ENCODE results near the gene PFDN2.
A peak's percentile ranks its signal among the peaks of the same experiment; 100 is the strongest.

PFDN2 gene

DNA sequence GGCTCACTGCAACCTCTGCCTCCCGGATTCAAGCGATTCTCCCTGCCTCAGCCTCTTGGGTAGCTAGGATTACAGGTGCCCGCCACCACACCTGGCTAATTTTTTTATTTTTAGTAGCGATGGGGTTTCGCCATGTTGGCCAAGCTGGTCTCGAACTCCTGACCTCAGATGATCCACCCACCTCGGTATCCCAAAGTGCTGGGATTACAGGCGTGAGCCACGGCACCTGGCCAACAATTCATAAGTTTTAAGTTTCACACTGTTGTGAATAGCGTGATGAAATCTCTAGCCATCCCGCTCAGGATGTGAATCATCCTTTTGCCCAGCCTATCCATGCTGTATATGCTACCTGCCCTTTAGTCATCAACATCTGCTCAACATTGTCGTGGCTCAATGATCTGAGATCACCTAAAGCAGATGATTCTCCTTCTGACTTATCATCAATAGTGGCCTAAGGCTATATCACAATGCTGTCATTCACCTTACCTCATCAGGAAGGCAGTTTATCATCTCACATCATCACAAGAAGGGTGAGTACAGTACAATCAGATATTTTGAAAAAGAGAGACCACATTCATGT is 2.6 kb downstream of the PFDN2 start:
- no peak for DNase-seq (ENCODE audit: insufficient read length)
- FAIRE-seq: no peak
- TF ChIP-seq POLR2A (IDR thresholded peaks at IDR 0.05; ENCODE audit: low read depth, low read length) (no peak), TAF1 (IDR thresholded peaks at IDR 0.05; ENCODE audit: borderline replicate concordance, low read depth, low read length) (no peak), POLR2AphosphoS5 (IDR thresholded peaks at IDR 0.05; ENCODE audit: low read depth, low read length) (no peak)

- FAIRE-seq: no peak
- DNase-seq (ENCODE audit: insufficient read length): no peak
- TF ChIP-seq POLR2A (IDR thresholded peaks at IDR 0.05; ENCODE audit: low read depth, low read length) (no peak), TAF1 (IDR thresholded peaks at IDR 0.05; ENCODE audit: borderline replicate concordance, low read depth, low read length) (no peak)
Observed at GRCh38 chr1:161114556-161114955, 3.3 kb downstream of the PFDN2 start.

DNA sequence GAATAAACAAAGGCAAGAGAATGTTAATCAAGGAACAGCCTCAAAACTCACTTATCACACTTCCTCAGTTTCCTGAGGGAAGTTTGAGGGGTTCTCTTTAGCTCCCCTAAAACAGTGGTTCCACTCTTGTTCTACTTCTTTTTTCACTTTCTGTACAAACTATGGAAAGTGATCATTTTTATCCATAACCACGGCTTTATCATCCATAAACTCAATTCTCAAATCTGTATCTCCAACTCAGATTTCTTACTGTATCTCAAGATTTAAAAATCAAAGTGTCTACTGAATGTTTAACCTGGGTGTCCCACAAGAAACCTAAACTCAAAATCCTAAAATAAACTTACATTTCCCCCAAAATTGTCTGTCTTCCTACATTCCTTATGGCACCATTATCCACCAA is 3.9 kb downstream of the PFDN2 start:
- DNase-seq (ENCODE audit: insufficient read length) (no peak), FAIRE-seq (no peak)
- no peak for TF ChIP-seq POLR2A (IDR thresholded peaks at IDR 0.05; ENCODE audit: low read depth, low read length)

DNA sequence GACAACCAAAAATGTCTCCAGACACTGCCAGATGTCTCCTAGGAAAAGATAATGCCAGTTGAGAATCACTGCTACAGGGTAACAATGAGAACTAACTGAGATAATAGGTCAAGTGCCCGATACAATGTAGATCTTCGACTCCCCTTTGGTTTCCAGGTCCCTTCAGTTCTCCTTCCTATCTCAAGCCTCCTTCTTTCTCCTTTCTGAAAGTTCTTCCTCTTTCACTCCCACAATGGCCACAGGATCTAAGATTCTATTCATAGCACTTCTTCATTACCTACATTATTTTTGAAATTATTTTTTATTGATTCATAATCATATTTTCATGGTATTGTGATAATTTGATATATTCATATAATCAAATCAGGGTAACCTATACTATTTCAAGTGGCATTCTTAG is 6.3 kb downstream of the PFDN2 start:
- FAIRE-seq (no peak), DNase-seq (ENCODE audit: insufficient read length) (no peak)
- TF ChIP-seq POLR2A (IDR thresholded peaks at IDR 0.05; ENCODE audit: low read depth, low read length) (no peak), POLR2AphosphoS5 (IDR thresholded peaks at IDR 0.05; ENCODE audit: low read depth, low read length) (no peak), TAF1 (IDR thresholded peaks at IDR 0.05; ENCODE audit: borderline replicate concordance, low read depth, low read length) (no peak)

- no peak for FAIRE-seq
- no peak for DNase-seq (ENCODE audit: insufficient read length)
- TF ChIP-seq TAF1 (IDR thresholded peaks at IDR 0.05; ENCODE audit: borderline replicate concordance, low read depth, low read length) (no peak), POLR2AphosphoS5 (IDR thresholded peaks at IDR 0.05; ENCODE audit: low read depth, low read length) (no peak), POLR2A (IDR thresholded peaks at IDR 0.05; ENCODE audit: low read depth, low read length) (no peak)
Observed at GRCh38 chr1:161111117-161111516, 6.7 kb downstream of the PFDN2 start.

GRCh38 chr1:161106431-161106830 is 11.4 kb downstream of the PFDN2 start:
- TF ChIP-seq POLR2A (IDR thresholded peaks at IDR 0.05; ENCODE audit: low read depth, low read length) (no peak), POLR2AphosphoS5 (IDR thresholded peaks at IDR 0.05; ENCODE audit: low read depth, low read length) (no peak)
- FAIRE-seq (no peak), DNase-seq (ENCODE audit: insufficient read length) (no peak)

- TF ChIP-seq TAF1 (IDR thresholded peaks at IDR 0.05; ENCODE audit: borderline replicate concordance, low read depth, low read length) (no peak), POLR2A (IDR thresholded peaks at IDR 0.05; ENCODE audit: low read depth, low read length) (no peak), POLR2AphosphoS5 (IDR thresholded peaks at IDR 0.05; ENCODE audit: low read depth, low read length) (no peak)
- no peak for FAIRE-seq
- no peak for DNase-seq (ENCODE audit: insufficient read length)
Observed at GRCh38 chr1:161100556-161100955, 17.3 kb downstream of the PFDN2 start.

DNA sequence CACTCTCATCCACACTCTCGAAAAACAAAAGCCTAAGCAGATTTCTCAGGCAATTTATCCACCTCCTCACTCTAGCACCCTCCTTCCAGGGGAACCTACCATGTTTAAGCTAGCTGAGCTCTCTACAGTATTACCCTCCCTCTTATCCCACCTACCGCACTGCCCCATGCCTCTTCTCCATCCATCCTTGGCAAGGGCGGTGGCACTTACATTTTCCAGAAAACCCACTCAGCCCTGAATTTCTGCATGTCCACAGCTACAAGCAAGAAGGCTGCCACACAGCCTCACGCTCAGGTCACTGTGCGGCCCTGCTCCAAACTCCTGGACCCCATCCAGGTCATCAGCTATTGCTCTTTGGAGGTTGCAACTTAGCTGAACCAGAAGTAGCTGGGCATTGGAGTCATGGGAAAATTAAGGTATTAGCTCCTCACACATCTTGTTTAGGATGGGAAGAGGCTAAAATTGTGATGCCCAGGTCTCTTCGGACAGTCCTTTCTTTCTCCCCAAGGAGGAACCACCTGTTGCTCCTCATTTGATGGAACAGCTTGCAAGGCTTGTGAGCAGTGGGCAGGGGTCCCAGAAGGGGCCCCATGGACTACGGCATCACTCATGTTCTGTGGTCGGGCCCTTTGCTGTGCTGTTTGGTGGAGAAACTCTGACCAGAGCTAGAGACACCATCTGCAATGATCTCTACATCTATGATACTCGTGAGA is 18.6 kb downstream of the PFDN2 start:
- TF ChIP-seq POLR2A (IDR thresholded peaks at IDR 0.05; ENCODE audit: low read depth, low read length): no peak; the same call in 1 of the 2 replicates
- 0 out of 2 replicates have a peak, but pooled peaks have one; percentile 42 for TF ChIP-seq POLR2AphosphoS5 (IDR thresholded peaks at IDR 0.05; ENCODE audit: low read depth, low read length)
- DNase-seq (ENCODE audit: insufficient read length) (no peak), FAIRE-seq (no peak)

GRCh38 chr1:161098210-161099068 is 19.4 kb downstream of the PFDN2 start, which contains the start of gene KLHDC9:
Gene KLHDC9 (plus strand): TSS chr1:161098361. CDS start chr1:161098536, 175 bp downstream.
- TF ChIP-seq TAF1 (IDR thresholded peaks at IDR 0.05; ENCODE audit: borderline replicate concordance, low read depth, low read length): no peak
- TF ChIP-seq POLR2AphosphoS5 (IDR thresholded peaks at IDR 0.05; ENCODE audit: low read depth, low read length): no peak
- no peak for TF ChIP-seq POLR2A (IDR thresholded peaks at IDR 0.05; ENCODE audit: low read depth, low read length)
- DNase-seq (ENCODE audit: insufficient read length) (peak; percentile 96), FAIRE-seq (peak; percentile 95)

- FAIRE-seq (peak; percentile 5), DNase-seq (ENCODE audit: insufficient read length) (no peak)
- TF ChIP-seq POLR2AphosphoS5 (IDR thresholded peaks at IDR 0.05; ENCODE audit: low read depth, low read length) (no peak), TAF1 (IDR thresholded peaks at IDR 0.05; ENCODE audit: borderline replicate concordance, low read depth, low read length) (no peak), POLR2A (IDR thresholded peaks at IDR 0.05; ENCODE audit: low read depth, low read length) (no peak)
Observed at GRCh38 chr1:161096530-161096929, 21.3 kb downstream of the PFDN2 start.

DNA sequence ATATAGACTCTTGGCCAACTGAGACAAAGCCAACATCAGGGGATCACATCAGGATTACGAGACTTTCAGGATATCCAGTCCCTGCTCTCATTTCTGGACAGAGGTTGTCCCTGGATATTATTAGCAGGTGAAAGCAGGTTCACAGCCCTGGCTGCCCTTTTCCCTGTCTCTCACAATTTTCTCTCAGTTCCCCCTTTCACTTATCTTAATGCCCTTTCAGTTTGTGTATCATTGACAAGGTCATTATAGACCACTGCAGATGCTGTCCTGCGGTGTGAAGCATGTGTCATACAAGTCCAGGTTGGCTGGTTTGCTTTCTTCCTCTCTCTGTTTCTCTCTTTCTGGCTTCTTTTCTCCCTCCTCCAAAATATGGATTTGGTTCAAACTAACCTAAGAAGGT is 21.8 kb downstream of the PFDN2 start:
- TF ChIP-seq POLR2AphosphoS5 (IDR thresholded peaks at IDR 0.05; ENCODE audit: low read depth, low read length): no peak
- TF ChIP-seq TAF1 (IDR thresholded peaks at IDR 0.05; ENCODE audit: borderline replicate concordance, low read depth, low read length): no peak
- peak; percentile 65 for FAIRE-seq
- DNase-seq (ENCODE audit: insufficient read length): no peak

DNA sequence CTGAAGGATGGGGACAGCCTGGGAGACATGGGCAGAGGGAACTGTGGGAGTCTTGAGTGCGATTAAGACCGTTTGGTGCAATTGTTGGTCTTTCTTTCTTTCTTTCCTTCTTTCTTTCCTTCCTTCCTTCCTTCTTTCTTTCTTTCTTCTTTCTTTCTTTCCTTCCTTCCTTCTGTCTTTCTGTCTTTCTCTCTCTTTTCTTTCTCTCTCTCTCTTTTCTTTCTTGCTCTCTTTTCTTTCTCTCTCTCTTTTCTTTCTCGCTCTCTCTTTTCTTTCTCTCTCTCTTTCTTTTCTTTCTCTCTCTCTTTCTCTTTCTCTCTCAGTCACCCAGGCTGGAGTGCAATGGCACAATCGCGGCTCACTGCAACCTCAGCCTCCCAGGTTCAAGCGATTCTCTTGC is 22.6 kb downstream of the PFDN2 start:
- no peak for FAIRE-seq
- TF ChIP-seq POLR2A (IDR thresholded peaks at IDR 0.05; ENCODE audit: low read depth, low read length) (no peak), TAF1 (IDR thresholded peaks at IDR 0.05; ENCODE audit: borderline replicate concordance, low read depth, low read length) (no peak), POLR2AphosphoS5 (IDR thresholded peaks at IDR 0.05; ENCODE audit: low read depth, low read length) (no peak)

More for the DNA sequence above, 22.6 kb downstream of the PFDN2 start:
- DNase-seq (ENCODE audit: insufficient read length): no peak
